ENCODE results near the gene COPZ2. TPM values are rescaled to one million over a fixed set of nuclear protein-coding genes. Genes with fewer than 3 reads are reported as not detected.

Gene COPZ2
- total RNA-seq, 1 experiment from 2014 or later = not detected

- intact Hi-C loops (cut with micrococcal nuclease; ENCODE audit: unreplicated experiment) = loop anchor here (1.0 to 10.0 kb wide), 4 partner anchors 24 to 594 kb away; partner anchors contain the start of gene NFE2L1
- no TSS peak for BruUV-seq (replicated peaks)
- Histone ChIP-seq H3K27me3 (replicated peaks; ENCODE audit: insufficient read depth, low read depth, low read length, poor library complexity) (no peaks in the 10 kb centered on the region), H3K4me1 (ENCODE audit: insufficient read depth, low read length, poor library complexity, severe bottlenecking) (peaks cover 44% of the 10 kb centered on the region), H3K27ac (ENCODE audit: low read depth, low read length, poor library complexity, severe bottlenecking) (peak overlapping the region; percentile 57), H3K4me3 (ENCODE audit: low read depth, low read length, poor library complexity, severe bottlenecking) (peak overlapping the region; percentile 46), H3K9me3 (ENCODE audit: low read depth, low read length, poor library complexity, severe bottlenecking) (no peaks in the 10 kb centered on the region), H3K36me3 (ENCODE audit: insufficient read depth, low read length, poor library complexity, severe bottlenecking) (no peaks in the 10 kb centered on the region)
- DNase-seq (ENCODE audit: low spot score) = peak; percentile 68
- ChIA-PET POLR2A (ENCODE audit: low non-redundant PET) (no interaction called here), CTCF (interaction anchor here (0.7 to 1.4 kb wide), 7 partner anchors 30 to 125 kb away, joined by 3 to 8 read pairs (median 4); no protein-coding TSS in a partner anchor)
- TF ChIP-seq CTCF (conservative IDR thresholded peaks at IDR 0.05; ENCODE audit: low read depth, low read length) (no peak), EZH2 (IDR thresholded peaks at IDR 0.05; ENCODE audit: borderline replicate concordance, low read depth, low read length, poor library complexity, severe bottlenecking) (no peak)
Measured at GRCh38 chr17:48024149-48025039, 13.2 kb downstream of the COPZ2 start.

GRCh38 chr17:48023400-48024148 lies 14.0 kb downstream of the COPZ2 start:
- peaks cover 44% of the 10 kb centered on the region for H3K4me1 ChIP-seq (ENCODE audit: insufficient read depth, low read length, poor library complexity, severe bottlenecking)
- TF ChIP-seq CTCF (conservative IDR thresholded peaks at IDR 0.05; ENCODE audit: low read depth, low read length) = peak; percentile 37; the same call in 1 of the 2 replicates
- TF ChIP-seq EZH2 (IDR thresholded peaks at IDR 0.05; ENCODE audit: borderline replicate concordance, low read depth, low read length, poor library complexity, severe bottlenecking) = no peak
- no TSS peak for BruUV-seq (replicated peaks)
- H3K27ac ChIP-seq (ENCODE audit: low read depth, low read length, poor library complexity, severe bottlenecking) = peak overlapping the region; percentile 57
- no peaks in the 10 kb centered on the region for H3K27me3 ChIP-seq (replicated peaks; ENCODE audit: insufficient read depth, low read depth, low read length, poor library complexity)
- ChIA-PET POLR2A (ENCODE audit: low non-redundant PET) (no interaction called here), CTCF (no interaction called here)
- peak overlapping the region; percentile 46 for H3K4me3 ChIP-seq (ENCODE audit: low read depth, low read length, poor library complexity, severe bottlenecking)
- no peaks in the 10 kb centered on the region for H3K36me3 ChIP-seq (ENCODE audit: insufficient read depth, low read length, poor library complexity, severe bottlenecking)
- intact Hi-C loops (cut with micrococcal nuclease; ENCODE audit: unreplicated experiment) = loop anchor here (2.0 to 10.0 kb wide), 2 partner anchors 351 to 595 kb away; no protein-coding TSS in a partner anchor
- no peaks in the 10 kb centered on the region for H3K9me3 ChIP-seq (ENCODE audit: low read depth, low read length, poor library complexity, severe bottlenecking)
- peak; percentile 93 for DNase-seq (ENCODE audit: low spot score)

GRCh38 chr17:48022901-48023300 lies 14.7 kb downstream of the COPZ2 start:
- H3K4me1 ChIP-seq (ENCODE audit: insufficient read depth, low read length, poor library complexity, severe bottlenecking) = peaks cover 47% of the 10 kb centered on the region
- no peaks in the 10 kb centered on the region for H3K36me3 ChIP-seq (ENCODE audit: insufficient read depth, low read length, poor library complexity, severe bottlenecking)
- TF ChIP-seq CTCF (conservative IDR thresholded peaks at IDR 0.05; ENCODE audit: low read depth, low read length) = no peak
- no peak for TF ChIP-seq EZH2 (IDR thresholded peaks at IDR 0.05; ENCODE audit: borderline replicate concordance, low read depth, low read length, poor library complexity, severe bottlenecking)
- POLR2A ChIA-PET (ENCODE audit: low non-redundant PET) = no interaction called here
- H3K27ac ChIP-seq (ENCODE audit: low read depth, low read length, poor library complexity, severe bottlenecking) = peak overlapping the region; percentile 36
- intact Hi-C loops (cut with micrococcal nuclease; ENCODE audit: unreplicated experiment) = loop anchor here (10.0 kb wide), 1 partner anchor 352 kb away; no protein-coding TSS in a partner anchor
- no peaks in the 10 kb centered on the region for H3K9me3 ChIP-seq (ENCODE audit: low read depth, low read length, poor library complexity, severe bottlenecking)
- H3K27me3 ChIP-seq (replicated peaks; ENCODE audit: insufficient read depth, low read depth, low read length, poor library complexity) = no peaks in the 10 kb centered on the region
- CTCF ChIA-PET = interaction anchor here (1.5 kb wide), 1 partner anchor 44 kb away, joined by 4 read pairs; no protein-coding TSS in a partner anchor
- BruUV-seq (replicated peaks) = no TSS peak
- no peak for DNase-seq (ENCODE audit: low spot score)
- H3K4me3 ChIP-seq (ENCODE audit: low read depth, low read length, poor library complexity, severe bottlenecking) = peak overlapping the region; percentile 46
